HG03097 (cell line): ENCODE data around the gene DDIT4.

ENCODE experiments used
- ATAC-seq: cut with Tn5 transposase; IDR thresholded peaks from one replicate; pipeline ENCODE4 v1.9.1; 2021; ENCODE audit not compliant: unreplicated experiment, low FRiP score

DDIT4 gene

DNA sequence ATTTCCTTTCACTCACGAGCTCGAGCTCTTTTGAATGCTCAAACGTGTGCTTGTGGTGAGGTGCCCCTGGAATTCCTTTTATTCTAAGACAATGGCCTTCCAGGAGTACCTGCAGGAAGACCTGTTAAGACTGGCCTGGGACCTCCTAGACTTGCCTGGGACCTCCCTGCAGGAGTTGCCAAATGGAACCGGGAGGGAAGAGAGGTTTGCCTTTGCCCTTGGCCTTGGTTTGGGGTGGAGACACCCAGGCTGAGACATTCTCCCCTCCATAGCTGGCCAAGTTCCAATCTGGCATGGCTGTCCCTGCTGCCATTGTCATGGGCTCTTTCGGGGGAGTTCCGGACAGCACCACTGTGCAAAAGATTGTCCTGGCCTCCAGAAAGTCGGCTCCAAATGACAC, 41.3 kb downstream of the DDIT4 start:
- ATAC-seq = no peak

DNA sequence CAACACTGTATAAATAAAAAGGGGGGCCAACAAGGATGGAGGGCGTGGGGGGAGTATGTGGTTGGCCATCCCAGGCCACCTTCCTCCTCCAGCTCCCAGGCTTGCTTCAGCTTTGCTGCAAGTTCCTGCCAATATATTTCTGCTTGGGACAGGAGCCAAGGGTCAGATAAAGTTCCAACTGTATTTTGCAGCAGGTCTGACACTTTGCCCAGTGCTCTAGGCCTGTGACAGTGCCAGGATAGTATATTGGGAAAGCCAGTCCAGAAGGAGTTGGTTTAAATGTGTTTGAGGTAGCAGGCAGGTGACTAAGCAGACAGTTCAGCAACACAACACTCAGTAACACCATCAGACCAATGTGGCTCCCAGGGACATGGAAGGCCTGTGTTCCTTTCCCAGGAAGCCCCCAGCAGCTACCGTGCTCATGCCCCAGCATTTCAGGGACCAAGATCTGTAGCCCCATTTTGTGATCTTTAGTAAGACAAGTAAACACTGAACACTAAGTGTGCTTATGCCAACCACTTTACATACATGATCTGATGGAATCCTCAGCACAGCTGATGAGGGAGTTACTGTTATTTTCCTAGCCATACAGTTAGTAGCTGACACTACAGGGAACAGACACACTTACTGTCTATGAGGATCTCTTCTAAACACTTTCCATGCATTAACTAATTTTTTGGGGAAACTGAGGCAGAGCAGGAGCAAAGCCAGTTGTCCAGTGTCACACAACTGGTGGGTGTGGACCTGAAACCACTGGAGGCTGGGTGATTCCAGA, 42.1 kb downstream of the DDIT4 start:
- ATAC-seq = no peak

DNA sequence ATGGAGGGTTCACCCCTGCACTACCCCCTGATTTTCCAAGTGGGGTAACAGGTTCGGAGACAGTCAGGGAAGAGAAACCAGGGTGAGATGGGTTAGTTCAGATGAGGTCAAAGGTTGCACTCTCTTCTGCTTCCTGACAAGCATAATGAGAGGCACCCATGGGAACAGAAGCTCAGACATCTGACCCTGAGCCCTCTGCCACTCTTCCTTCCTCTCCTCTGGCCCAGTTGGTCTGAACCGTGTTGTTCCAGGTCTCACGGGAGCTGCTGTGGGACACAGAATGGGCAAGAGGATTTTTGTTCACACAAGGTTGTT, 42.6 kb downstream of the DDIT4 start:
- no peak for ATAC-seq

DNA sequence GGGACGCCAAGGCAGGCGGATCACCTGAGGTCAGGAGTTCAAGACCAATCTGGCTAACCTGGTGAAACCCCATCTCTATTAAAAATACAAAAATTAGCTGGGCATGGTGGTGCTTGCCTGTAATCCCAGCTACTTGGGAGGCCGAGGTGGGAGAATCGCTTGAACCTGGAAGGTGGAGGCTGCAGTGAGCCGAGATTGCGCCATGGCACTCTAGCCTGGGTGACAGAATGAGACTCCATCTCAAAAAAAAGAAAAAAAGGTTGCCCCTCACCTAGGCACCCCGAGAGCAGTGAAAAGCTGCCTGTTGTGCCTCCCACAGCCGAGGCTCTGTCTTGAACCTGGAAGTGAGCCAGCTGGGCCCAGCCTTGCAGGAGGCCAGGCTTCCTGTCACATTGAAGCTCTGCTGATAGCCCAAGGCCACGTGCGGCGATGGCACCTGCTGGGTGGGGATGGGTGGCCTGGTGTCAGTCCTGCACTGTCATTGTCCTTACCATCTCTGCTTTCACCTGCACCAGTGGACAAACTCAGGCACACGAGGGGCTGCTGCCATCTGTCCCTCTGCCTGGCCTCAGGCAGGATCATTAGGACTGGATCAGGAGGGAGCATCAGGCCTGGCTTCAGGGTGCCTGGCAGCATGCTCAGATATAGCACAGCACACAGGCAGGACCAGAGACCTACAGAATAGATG, 43.2 kb downstream of the DDIT4 start:
- no peak for ATAC-seq

DNA sequence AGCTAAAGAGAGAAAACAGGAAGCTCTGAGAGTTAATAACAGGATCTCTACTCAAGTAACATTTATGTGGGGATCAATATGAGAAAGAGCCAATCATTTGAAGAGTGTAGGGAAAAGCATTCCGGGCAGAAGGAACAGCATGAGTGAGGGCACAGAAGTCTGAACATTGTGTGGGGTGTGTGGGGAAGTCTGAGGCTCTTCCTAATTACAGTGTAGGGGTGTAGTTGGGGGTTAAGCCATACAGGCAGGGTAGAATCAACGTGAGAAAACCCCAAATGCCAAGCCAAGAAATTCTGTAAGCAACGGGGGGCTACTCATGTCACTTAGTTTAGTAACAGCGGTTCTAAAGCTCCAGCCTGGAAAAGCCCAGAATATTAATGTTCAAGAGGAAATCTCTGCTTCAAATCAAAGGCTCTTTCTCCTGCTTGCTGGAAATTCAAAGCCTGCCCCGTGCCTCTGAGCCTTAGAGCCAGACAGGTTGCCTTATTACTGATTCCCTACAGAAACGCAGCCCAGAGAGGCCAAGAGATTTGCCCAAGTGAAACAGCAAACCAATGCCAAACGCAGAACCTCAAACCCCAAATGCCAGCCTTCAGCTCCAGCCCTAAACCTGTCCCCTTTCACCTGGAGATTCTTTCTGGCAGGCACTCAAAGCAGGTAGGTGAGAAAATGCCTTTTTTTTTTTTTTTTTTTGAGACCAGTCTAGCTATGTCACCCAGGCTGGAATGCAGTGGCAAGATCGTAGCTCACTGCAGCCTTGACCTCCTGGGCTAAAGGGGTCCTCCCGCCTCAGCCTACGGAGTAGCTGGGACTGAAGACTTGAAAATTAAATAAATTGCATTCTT, 44.9 kb downstream of the DDIT4 start:
- ATAC-seq = no peak

DNA sequence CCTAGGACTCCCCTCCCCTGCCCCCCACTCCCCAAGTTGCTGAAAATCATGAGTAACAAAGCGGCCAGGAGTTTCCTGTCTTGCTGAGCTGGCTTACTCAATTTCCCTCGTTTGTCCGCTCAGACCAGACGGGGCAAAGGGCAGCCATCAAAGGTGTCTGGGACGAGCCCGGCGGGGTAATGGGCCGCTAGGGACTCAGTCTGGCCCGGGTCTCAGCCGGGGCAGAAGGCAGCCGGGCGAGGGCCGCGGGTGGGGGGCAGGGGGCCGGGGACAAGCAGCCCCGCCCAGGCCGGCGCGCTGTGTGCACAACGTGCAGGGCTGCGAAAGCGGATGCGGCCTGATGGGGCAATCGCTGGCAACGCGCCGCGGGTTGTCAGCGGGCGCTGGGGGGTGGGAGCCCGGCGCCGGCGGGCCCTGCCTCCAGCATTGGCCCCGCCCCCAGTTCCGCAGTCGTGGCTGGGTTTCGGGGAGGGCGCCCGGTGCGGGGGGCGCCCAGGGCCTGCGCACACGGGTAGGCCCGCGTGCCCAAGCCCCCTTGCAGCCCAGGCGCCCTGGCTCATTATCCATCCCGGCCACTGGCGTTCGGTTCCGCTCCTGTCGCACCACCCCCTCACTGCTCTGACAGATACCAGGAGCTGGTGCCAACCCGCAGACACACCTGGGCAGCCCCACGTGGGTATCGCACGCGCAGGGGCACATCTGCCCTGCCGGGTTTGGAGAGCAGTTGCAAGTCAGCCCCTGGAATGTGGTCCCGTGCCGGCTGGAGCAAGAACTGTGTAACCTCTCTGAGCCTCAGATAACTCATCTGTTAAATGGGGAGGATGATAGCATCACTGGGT, 45.9 kb downstream of the DDIT4 start:
- peak; percentile 58 for ATAC-seq

DNA sequence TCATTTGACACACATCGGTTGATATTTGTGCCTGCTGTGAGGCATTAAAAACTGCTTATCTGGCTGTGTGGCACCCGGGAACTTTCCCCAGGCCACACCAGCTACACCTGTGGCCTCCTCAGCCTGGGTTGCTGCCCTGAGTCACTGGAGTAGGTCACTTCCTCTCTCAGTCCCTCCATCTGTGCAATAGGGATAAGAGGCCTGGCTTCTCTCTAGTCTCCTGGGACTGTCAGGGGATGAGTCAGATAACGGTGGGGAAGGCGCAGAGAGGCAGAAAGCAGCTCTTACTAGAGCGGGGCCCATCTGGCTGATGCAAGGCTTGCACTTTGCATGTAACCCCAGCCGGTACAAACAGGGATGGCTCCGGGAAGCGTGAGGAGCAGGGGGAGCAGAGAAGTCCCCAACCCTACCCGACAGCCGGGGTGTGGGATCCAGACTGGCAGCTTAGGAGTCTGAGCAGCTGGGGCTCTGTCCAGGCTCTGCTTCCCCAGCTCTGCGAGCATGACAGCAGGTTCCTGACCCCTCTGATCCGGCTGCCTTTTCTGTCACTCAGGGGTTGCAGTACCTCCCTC, 47.0 kb downstream of the DDIT4 start:
- peak; percentile 52 for ATAC-seq

DNA sequence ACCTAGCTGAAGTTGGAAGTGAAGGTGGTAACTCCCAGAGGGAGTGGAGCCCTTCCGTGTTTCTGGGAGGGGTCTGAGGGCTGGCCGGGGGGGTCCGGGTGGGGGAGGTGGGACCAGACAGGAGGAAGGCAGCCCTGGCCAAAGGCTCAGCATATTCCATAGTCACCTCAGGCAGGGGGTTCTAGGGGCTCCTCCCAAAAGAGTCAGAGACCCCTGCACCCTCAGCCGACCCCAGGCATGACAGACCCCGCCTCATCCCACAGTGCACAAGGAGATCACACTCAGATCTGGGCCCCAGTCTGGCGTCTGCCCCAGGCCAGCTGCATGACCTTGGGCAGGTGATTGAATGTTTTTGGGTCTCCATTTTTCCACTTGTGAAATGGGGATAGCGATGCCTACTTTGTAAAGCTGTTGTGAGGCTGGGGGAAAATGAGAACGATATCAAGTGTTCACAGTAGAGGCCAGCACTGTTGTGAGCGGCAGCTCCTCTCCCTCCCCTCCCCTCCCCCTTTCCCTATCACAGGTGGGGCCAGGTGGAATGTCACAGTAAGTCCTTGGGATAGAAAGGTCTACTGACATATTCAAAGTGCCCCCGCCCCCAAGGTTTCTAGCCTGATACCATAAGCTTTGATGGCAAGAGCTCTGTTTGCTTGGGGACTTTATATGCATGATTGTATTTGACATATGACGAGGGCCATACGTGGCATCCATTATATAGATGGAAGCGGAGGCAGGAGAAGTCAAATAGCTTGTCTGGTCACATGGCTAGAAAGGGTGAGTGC, 47.7 kb downstream of the DDIT4 start:
- ATAC-seq = no peak

DNA sequence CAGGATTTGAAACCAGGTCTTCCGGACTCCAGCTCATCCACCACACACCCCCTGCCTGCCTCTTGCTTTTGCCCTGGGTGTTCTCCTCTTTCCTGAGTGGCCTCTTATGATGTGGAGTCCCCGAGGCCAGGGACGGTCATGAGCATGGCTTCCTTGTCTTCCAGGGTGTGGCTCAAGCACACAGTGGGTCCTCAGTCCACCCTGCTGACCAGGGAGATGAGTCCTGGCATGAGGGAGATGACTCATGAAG, 48.2 kb downstream of the DDIT4 start:
- ATAC-seq = no peak

DNA sequence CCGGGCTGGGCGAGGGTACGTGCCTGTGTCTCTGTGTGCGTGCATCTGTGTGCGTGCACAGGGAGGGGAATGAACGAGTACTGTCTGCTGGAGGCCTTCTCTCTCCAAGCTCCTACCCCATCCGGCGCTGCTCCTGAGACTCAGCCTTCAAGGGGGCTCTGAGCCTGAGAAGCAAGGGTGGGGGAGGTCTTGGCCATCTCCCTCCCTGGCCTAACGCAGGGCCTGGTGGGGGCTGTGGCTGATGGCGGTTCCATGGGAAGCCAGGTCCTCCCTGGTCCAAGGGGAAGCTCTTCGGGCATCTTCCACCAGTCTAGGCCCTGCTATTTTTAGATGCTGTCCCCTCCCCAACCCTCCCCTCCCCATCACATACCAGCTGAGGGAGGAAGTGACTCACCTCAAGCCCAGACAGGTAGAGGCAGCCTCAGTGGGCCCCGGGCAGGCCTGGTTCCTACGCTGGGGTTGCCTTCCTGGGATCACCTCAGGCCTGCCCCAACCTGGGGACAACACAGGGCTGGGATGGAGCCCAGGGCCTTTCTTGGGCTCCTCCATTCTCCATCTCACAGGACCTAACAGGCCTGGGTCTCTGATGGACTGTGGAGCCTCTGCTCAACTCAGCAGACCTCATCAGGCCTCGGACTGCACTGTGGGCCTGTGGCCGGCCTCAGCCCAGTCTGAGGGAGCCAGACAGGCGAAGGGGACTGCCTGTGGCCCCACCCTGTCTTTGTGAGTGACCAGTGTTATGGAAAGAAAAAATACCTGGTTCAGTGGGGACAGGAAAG, 48.7 kb downstream of the DDIT4 start:
- no peak for ATAC-seq

DNA sequence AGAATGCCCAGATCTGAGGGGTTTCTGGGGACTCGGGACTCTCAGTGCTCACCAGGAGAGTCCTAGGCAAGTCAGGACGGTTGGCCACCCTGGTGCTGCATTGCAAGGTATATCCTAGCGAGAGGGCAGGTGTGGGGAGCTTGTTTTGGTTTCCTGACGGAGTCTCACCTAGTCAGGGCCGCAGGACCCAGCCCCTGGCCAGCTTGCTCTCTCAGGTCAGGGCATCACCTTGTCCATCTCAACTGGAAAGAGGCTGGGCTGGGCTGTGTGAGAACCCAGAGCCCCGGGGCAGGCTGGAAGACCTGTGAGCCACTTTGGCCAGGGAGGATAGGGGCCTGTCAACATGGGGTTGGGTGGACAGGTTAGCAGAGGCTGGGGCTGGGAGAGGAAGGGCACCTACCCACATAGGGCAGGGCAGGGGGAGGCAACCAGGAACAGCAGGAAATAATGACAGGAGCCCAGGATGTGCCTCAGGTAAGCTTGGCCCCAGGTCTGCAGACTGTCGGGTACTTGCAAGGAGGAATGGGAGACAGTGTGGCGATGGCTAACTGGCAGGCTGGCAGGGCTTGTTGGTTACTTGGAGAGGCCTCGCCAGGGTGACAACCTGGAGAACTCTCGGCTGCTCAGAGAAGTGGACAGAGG, 49.5 kb downstream of the DDIT4 start:
- ATAC-seq = no peak

DNA sequence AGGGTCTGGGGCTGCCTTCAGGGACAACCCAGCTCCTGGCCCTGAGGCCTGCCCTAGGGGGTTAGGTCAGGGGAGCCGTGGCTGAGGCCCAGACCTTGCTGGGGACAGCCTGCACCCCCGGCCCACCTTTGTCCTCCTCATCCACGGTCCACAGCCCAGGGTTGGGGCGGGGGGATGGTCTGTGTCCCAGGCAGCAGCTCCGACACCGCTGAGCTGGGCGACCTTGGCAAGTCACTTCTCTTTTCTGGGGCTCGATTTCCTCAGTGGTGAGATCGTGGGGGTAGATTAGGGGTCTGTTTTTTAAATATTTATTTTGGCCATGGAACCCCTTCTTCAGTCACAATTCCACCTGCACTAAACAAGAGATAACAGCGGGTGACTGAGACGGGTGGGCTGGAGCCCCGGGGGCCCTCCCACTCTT, 50.1 kb downstream of the DDIT4 start:
- ATAC-seq = no peak
